NCI-H748 treated with DMSO at 0.1 percent for 48 hours (cell line): Measurements from ENCODE around the gene RMRP.

Experiments used
- DNase-seq: peaks from one replicate; lab custom pipeline; 2025; lab: John Stamatoyannopoulos, UW

Gene RMRP

DNA sequence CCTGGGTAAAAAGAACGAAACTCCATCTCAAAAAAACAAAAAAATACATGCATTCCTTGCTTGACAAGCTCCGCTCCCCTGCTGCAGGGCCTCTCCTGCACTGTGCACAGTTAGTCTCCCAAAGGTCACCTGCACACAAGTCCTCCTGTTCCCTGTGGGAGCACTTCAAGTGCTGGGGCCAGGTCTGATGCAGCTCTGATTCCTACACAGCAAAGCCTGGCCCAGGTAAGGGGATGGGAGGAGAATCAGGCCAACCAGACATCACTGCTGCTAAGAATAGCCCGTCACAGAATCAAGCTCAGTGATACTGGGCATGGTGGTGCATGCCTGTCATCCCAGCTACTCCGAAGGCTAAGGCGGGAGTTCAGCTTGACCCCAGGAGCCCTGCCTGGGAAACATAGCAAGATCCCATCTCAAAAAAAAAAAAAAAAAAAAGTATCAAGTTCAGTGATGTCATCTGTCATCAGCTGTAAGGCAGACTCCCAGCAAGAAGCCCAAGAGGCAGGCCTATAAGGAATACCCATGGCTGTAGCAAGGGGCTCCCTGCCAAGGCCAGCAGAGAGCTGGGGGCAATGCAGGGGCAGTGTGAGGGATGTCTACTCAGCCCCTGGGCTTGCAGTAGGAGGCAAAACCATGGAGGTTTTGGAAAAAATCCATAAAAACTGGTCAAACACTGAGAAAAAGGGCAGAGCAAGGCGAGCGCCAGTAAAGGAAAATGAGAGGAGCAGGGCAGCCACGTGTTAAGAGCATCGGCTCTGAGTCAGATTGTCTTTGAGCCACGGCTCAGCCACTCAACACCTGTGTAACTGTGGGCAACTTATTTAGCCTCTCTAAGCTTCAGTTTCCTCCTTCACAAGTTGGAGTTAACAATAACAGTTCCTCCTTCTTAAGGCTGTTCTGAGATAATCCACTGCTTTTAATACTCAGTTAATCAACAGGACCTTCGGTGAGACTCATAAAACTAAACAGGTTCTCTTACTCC lies 28.7 kb upstream of the RMRP start:
- no peak for DNase-seq

DNA sequence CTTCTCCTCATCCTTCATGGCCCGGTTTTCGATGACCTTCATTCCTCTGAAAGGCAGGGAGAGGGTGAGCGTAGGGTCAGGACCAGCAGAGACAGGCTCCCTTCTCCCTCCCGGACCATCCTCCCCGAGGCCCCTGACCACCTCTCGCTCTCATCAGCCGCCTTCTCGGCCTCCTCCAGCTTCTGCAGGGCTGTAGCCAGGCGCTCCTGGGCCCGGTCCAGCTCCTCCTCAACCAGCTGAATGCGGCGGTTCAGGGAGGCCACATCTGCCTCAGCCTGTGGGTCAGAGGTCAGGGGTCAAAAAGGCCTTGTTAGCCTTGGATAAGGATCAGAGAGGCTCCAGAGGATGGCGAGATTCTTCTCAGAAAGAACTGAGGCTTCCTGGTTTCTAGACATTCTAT lies 27.7 kb upstream of the RMRP start:
- no peak for DNase-seq

DNA sequence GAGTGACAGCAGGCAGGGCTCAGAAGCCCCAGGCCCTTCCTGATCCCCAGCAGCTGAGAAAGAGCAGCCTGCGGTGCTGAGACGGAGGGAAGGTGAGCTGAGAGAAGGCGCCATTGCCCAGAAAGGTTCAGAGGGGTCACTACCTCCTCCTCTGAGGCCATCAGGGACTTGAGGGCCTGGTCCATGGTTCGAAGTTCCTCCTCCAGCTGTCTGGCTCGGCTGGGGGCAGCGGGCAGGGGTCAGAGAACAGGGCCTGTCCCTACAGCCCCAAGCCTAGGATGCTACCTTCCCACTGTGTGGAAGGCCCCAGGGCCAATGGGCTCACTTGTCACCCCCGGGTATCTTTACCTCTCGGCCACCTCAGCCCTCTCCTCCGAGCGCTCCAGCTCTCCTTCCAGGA lies 27.1 kb upstream of the RMRP start:
- no peak for DNase-seq

DNA sequence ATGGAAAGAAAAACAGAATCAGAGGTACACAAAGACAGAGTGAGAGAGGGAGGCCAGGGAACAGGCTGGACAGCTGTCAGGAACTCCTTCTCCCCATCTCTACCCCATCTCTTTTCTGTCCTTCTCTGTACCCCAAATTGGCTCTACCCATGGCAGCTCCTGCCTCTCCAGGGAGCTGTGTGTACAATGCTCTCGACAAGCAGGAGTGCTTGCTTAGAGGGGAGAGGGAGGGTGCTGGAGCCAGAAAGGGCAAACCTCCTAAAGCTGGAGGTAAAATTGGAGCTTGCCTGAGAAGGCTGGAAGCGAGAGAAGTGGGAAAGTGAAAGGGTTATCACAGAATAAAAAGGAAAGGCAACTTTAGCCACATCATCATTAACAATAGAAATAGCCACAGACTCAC lies 25.5 kb upstream of the RMRP start:
- DNase-seq = no peak

DNA sequence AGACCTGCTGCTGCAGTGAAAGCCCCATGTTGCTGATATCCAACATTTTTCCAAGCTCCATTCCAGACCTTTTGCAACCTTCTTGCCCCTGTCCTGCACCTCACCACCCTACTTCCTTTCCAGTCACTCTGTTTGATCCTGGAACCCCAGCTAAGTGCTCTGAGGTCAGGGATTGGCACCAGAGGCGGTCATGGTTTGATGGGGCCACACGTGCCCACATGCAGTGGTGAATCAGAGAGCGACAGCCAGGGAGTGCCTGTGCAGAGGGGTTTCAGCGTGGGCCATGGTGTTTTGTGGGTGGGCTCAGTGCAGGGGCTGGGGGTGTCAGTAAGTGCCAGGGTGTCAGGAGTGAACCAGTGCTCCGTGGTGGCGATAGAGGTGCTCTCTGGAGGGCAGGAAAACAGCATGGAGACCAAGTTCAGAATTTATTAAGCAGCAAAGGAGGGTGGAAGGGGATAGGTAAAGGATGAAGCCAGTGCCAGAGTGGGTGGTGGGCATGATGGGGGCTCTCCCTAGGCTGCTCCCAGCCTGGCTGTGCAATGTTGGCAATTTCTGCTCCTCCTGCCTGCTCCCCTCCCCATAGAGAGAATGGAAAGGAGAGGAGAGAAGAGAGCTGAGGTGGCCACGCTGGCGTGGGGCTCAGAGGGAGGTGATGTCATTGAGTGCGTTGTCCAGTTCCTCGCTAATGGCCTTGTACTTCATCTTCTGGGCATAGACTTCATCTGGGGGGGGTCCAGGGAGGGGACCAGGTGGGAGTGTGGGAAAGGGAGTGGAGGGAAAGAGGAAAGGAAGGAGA lies 24.9 kb upstream of the RMRP start:
- DNase-seq = no peak

DNA sequence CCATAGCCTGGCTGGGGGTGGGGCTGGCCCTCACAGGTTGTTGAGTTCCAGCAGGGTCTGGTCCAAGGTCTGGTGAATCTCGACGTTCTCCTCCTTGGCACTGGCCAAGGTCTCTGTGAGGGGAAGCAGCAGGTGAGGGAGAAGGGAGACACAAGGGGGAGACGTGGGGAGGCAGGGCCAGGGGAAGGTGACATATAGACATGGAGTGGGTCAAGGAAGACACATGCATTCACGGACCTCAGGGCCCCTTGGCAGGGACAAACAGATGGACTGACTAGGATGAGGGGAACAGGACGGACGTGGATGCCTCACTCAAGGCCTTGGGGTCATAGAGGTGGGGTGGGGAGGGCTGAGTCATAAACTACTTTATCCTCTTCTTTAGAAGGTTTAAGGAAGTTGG lies 24.2 kb upstream of the RMRP start:
- DNase-seq = no peak

DNA sequence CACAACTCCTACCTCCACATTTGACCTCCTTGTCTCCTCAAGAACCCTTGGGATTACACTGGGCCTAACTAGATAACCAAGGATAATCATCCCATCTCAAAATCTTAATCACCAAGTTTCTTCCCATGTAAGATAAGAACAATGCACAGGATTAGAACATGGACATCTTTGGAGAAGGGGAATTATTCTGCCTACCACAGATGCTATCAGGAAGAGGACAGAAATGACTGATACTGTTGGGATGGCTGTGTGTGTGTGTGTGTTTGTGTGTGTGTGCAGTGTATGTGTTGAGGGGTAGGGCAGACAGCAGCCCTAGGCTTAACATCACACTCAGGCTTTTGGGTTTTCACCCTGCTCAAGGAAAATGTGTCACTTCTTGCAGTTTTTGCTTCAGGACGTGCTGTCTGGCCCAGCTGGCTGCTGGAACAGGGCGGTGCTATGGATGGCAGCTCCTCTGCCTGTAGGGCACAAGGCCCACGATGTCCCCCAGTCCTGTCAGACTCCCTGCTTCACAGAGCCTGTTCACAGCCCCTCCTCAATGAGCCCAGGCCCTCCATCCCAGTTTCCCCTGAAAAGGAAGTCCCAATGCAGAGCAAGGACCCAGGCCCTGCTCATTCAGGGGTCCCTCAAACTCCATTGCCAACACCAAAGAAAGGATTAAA lies 23.7 kb upstream of the RMRP start:
- no peak for DNase-seq

DNA sequence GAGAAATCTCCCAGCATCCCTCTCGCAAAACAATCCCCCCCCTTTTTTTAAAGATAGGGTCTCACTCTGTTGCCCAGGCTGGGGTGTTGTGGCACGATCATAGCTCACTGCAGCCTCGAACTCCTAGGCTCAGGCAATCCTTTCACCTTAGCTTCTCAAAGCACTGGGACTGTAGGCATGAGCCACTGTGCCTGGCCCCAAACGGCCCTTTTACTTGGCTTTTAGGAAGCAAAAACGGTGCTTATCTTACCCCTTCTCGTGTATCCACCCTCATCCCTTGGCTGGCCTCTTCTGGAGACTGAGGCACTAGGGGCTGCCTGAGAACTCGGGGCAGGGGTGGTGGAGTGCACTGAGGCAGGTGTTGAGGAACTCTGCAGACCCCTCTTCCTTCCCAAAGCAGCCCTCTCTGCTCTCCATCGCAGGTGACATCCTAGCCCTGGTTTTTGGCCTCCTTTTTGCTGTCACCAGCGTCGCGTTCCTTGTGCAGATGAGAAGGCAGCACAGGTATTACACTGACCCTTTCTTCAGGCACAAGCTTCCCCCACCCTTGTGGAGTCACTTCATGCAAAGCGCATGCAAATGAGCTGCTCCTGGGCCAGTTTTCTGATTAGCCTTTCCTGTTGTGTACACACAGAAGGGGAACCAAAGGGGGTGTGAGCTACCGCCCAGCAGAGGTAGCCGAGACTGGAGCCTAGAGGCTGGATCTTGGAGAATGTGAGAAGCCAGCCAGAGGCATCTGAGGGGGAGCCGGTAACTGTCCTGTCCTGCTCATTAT lies 22.7 kb upstream of the RMRP start:
- no peak for DNase-seq

DNA sequence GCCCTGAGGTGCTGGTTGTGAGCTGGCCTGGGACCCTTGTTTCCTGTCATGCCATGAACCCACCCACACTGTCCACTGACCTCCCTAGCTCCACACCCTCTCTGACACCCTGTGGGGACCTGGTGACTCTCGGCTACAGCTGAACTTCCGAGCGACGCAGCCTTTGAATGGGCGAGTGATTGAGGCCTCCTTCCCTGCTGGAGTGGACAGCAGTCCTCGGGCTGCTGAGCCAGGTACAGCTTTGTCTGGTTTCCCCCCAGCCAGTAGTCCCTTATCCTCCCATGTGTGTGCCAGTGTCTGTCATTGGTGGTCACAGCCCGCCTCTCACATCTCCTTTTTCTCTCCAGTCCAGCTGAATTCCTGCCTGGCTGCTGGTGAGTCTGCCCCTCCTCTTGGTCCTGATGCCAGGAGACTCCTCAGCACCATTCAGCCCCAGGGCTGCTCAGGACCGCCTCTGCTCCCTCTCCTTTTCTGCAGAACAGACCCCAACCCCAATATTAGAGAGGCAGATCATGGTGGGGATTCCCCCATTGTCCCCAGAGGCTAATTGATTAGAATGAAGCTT lies 22.0 kb upstream of the RMRP start:
- no peak for DNase-seq

DNA sequence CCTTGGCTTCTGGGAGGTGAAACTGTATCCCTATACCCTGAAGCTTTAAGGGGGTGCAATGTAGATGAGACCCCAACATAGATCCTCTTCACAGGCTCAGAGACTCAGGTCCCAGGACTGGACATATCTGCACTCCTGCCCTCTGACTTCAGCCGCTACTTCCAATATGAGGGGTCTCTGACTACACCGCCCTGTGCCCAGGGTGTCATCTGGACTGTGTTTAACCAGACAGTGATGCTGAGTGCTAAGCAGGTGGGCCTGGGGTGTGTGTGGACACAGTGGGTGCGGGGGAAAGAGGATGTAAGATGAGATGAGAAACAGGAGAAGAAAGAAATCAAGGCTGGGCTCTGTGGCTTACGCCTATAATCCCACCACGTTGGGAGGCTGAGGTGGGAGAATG lies 21.3 kb upstream of the RMRP start:
- DNase-seq = no peak

DNA sequence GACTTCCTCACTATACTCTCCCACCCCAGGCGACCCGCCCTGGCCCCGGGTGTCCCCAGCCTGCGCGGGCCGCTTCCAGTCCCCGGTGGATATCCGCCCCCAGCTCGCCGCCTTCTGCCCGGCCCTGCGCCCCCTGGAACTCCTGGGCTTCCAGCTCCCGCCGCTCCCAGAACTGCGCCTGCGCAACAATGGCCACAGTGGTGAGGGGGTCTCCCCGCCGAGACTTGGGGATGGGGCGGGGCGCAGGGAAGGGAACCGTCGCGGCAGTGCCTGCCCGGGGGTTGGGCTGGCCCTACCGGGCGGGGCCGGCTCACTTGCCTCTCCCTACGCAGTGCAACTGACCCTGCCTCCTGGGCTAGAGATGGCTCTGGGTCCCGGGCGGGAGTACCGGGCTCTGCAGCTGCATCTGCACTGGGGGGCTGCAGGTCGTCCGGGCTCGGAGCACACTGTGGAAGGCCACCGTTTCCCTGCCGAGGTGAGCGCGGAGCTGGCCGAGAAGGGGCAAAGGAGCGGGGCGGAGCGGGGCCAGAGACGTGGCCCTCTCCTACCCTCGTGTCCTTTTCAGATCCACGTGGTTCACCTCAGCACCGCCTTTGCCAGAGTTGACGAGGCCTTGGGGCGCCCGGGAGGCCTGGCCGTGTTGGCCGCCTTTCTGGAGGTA lies 18.0 kb upstream of the RMRP start:
- DNase-seq = no peak

DNA sequence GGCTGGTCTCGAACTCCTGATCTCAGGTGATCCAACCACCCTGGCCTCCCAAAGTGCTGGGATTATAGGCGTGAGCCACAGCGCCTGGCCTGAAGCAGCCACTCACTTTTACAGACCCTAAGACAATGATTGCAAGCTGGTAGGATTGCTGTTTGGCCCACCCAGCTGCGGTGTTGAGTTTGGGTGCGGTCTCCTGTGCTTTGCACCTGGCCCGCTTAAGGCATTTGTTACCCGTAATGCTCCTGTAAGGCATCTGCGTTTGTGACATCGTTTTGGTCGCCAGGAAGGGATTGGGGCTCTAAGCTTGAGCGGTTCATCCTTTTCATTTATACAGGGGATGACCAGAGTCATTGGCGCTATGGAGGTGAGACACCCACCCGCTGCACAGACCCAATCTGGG lies 17.4 kb upstream of the RMRP start:
- DNase-seq = no peak

DNA sequence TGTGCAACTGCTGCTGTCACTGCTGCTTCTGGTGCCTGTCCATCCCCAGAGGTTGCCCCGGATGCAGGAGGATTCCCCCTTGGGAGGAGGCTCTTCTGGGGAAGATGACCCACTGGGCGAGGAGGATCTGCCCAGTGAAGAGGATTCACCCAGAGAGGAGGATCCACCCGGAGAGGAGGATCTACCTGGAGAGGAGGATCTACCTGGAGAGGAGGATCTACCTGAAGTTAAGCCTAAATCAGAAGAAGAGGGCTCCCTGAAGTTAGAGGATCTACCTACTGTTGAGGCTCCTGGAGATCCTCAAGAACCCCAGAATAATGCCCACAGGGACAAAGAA lies 16.2 kb upstream of the RMRP start:
- DNase-seq = no peak

DNA sequence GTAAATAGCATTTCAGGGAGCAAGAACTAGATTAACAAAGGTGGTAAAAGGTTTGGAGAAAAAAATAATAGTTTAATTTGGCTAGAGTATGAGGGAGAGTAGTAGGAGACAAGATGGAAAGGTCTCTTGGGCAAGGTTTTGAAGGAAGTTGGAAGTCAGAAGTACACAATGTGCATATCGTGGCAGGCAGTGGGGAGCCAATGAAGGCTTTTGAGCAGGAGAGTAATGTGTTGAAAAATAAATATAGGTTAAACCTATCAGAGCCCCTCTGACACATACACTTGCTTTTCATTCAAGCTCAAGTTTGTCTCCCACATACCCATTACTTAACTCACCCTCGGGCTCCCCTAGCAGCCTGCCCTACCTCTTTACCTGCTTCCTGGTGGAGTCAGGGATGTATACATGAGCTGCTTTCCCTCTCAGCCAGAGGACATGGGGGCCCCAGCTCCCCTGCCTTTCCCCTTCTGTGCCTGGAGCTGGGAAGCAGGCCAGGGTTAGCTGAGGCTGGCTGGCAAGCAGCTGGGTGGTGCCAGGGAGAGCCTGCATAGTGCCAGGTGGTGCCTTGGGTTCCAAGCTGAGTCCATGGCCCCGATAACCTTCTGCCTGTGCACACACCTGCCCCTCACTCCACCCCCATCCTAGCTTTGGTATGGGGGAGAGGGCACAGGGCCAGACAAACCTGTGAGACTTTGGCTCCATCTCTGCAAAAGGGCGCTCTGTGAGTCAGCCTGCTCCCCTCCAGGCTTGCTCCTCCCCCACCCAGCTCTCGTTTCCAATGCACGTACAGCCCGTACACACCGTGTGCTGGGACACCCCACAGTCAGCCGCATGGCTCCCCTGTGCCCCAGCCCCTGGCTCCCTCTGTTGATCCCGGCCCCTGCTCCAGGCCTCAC lies 15.6 kb upstream of the RMRP start, which contains the start of gene CA9:
Gene CA9 (plus strand): TSS at position 797 of the 893 bp plus-strand sequence. CDS start 32 bp downstream, at position 829.
- no peak for DNase-seq

DNA sequence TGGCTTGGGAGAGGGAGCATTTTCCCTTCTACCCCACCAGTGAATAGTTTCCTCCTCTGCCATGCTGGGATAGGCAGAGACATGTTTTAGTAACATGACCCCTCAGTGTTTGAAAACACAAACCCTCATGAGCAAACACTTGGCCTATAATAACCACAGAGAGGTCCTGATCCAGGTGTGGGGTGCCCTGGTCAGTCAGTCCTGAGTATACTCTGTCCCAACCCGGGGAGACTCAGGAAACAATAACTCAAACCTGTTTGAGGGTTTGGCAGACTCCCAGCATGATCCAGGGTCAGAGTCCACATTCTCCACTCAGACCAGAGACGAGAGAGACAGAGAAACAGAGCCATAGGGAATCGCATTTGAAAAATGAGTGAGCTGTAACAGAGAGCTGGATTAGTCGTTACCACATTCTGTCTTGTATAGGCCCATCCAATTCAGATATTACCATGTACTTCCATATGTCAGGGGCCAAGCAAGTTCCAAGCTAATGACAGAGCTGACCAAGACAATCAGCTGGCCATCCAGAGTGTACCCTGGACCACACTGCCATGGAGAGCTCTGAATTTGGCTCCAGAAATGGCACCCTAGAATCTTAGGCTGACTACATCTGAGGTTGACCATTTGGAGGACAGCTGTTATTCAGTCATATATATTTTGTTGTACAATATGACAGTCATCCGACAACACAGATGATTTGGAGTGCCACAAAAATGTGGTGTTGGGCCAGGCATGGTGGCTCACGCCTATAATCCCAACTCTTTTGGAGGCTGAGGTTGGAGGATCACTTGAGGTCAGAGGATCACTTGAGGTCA lies 11.7 kb upstream of the RMRP start:
- DNase-seq = no peak

DNA sequence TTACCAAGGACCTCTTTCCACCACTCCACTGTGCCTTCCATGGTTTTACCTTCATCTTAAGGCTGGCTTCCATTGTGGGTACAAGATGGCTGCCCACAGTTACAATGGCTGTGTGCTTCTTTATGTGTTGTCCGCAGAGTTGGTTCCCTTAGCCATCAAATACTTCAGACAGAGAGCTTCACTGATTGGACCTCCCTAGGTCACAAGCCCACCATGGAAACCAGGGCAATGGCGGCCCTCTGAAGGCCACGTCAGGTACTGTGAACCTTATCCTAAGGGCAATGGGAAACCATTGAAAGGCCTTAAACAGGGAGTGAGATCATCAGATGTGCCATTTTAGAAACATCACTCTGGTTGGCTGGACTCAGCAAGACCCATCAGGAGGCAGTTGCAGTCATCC lies 10.1 kb upstream of the RMRP start:
- no peak for DNase-seq

DNA sequence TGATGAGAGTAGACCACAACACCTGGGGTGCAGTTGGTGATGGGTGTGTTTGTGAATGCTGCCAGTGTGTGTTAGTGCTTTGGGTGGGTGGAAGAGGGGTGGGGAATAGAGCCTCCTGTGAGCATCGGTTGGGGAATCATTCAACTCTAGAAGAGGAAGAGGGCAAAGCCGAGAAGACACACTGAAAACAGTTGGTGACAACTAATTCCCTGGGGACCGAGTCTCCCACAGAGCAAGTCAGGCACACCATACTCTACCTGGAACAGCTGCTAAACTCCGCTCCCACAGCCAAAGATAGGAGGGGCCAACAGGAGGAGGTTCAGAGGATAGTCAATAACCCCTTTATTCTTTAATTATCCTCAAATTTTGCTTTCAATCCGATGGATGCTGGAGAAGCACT lies 8.7 kb upstream of the RMRP start:
- no peak for DNase-seq

DNA sequence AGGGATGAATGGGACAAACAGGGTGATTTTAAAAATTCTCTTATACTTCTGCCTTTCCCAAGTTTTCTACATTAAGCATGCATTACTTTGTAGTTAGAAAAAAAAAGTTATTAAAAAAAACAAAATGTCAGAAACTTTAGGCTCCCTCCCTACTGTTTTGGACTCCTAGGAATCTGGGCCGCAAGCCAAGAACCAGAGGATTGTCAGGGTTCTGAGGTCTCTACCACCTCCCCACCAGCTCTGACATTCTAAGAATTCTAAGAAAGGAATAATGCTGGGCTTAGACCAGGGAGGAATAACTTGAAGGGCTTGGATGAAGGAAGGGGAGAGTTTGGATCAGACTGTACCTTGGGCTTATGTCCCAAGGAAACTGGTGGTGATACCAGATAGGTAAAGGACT lies 8.2 kb upstream of the RMRP start:
- no peak for DNase-seq

DNA sequence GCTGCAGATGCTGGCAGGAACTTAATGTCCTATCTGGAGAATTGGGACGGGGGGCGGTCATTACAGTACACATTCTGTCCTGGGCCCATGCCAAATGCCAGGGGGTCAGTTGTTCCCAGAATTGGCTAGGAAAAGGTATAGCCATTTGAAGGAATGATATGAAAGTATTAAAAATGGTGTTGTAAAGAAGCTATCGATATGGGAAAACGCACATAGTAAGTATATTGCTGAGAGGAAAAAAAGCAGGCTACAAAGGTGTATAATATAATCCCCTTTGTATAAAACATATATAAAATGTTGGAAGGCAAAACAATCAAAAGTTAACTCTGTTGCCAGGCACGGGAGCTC lies 7.6 kb upstream of the RMRP start:
- no peak for DNase-seq
